K562 (cell line): Measurements from ENCODE around the gene SCRG1. TPM values are rescaled to one million over a fixed set of nuclear protein-coding genes. Genes with fewer than 3 reads are reported as not detected.

Experiments
- AFF1 ChIP-seq, 2 experiments: fragments of 450-650 bp; IDR thresholded peaks; 2 replicates each; pipeline ENCODE4 v1.6.1; 2018; ENCODE audit warnings: mild to moderate bottlenecking in 2 of 2, low read depth in 1 of 2; ENCODE audit not compliant: partially characterized antibody in 2 of 2
- AFF4 ChIP-seq: sonication (generic); formaldehyde crosslinking; IDR thresholded peaks from 2 replicates; pipeline ENCODE4 v1.8.0; 2023; ENCODE audit warnings: mild to moderate bottlenecking, missing genetic modification reagents
- CCNT2 ChIP-seq: IDR thresholded peaks from 2 replicates; pipeline ENCODE4 v1.6.1; 2011; ENCODE audit warnings: borderline replicate concordance, low read depth, mild to moderate bottlenecking, moderate library complexity, mixed read lengths, low read length; ENCODE audit not compliant: insufficient read length; ENCODE audit errors: extremely low read depth
- EP300 ChIP-seq: IDR thresholded peaks from 2 replicates; pipeline ENCODE4 v1.6.1; 2012; ENCODE audit warnings: low read length, improper control_type of control experiment
- LCOR ChIP-seq: sonication (generic); formaldehyde crosslinking; IDR thresholded peaks from 2 replicates; pipeline ENCODE4 v1.8.0; 2022; ENCODE audit warnings: mild to moderate bottlenecking, missing genetic modification reagents
- MAZ ChIP-seq, 2 experiments: fragments of 450-650 bp in 1 of 2; sonication (generic) in 1 of 2; formaldehyde crosslinking; IDR thresholded peaks in 1 of 2; conservative IDR thresholded peaks in 1 of 2; 2 replicates each; pipeline versions ENCODE4 v1.4.0 to v1.5.0; 2020; ENCODE audit warnings: mild to moderate bottlenecking in 1 of 2, missing genetic modification reagents in 1 of 2
- MLLT1 ChIP-seq, 2 experiments: fragments of 450-650 bp; IDR thresholded peaks; 2 replicates each; pipeline ENCODE4 v1.6.1; 2016
- MTA3 ChIP-seq: fragments of 450-650 bp; formaldehyde crosslinking; IDR thresholded peaks from 2 replicates; pipeline ENCODE4 v1.6.1; 2017; ENCODE audit warnings: mild to moderate bottlenecking, borderline replicate concordance
- NR4A1 ChIP-seq, 2 experiments: fragments of 250-450 bp in 1 of 2; fragments of 450-650 bp in 1 of 2; sonication (Bioruptor Pico) in 1 of 2; IDR thresholded peaks; 2 replicates each; pipeline versions ENCODE4 v1.4.0 to v1.6.1; 2016 to 2020; ENCODE audit warnings: mild to moderate bottlenecking in 2 of 2, missing compliant biosample characterization in 1 of 2, missing genetic modification characterization in 1 of 2, moderate library complexity in 1 of 2
- RAD21 ChIP-seq, 2 experiments: fragments of 250-450 bp in 1 of 2; fragments of 450-650 bp in 1 of 2; sonication (Bioruptor Pico) in 1 of 2; formaldehyde crosslinking in 1 of 2; IDR thresholded peaks in 1 of 2; conservative IDR thresholded peaks in 1 of 2; 2 replicates each; pipeline versions ENCODE4 v1.4.0 to v1.8.0; 2020 to 2022; ENCODE audit warnings: mild to moderate bottlenecking in 2 of 2, moderate library complexity in 1 of 2
- SNAPC5 ChIP-seq: fragments of 250-450 bp; sonication (Bioruptor Pico); IDR thresholded peaks from 2 replicates; pipeline ENCODE4 v1.8.0; 2021; ENCODE audit warnings: moderate library complexity, mild to moderate bottlenecking, inconsistent platforms
- TAF7 ChIP-seq: fragments of 450-650 bp; IDR thresholded peaks from 2 replicates; pipeline ENCODE4 v1.6.1; 2016; ENCODE audit warnings: missing genetic modification characterization, missing compliant biosample characterization
- ZBTB7A ChIP-seq: IDR thresholded peaks from 2 replicates; pipeline ENCODE4 v1.6.1; 2011; ENCODE audit warnings: low read depth, mild to moderate bottlenecking, low read length, moderate library complexity, borderline replicate concordance; ENCODE audit not compliant: control insufficient read depth
- ZNF24 ChIP-seq: fragments of 450-650 bp; IDR thresholded peaks from 2 replicates; pipeline ENCODE4 v1.6.1; 2016
- ZNF766 ChIP-seq: fragments of 200-800 bp; sonication (Bioruptor generic); conservative IDR thresholded peaks from 2 replicates; pipeline ENCODE4 v1.6.1; 2016; ENCODE audit warnings: missing genetic modification characterization, missing compliant biosample characterization
- polyA plus RNA-seq, 8 experiments: library from polyadenylated mRNA; depleted of rRNA in 4 of 8; stranded (reverse) in 5 of 8; unstranded in 3 of 8; fragments of >200 nt; fragmentation: Nextera tagmentation in 2 of 8; fragmentation: Illumina TruSeq in 1 of 8; extraction: Ambion mirVana in 2 of 8; extraction: Trizol in 1 of 8; gene quantifications; 2 replicates each; pipeline versions ENCODE4 v1.2.1 to v1.2.3, GENCODE V29; 2011 to 2014; ENCODE audit warnings: inconsistent platforms in 1 of 8, missing spikeins in 1 of 8
- total RNA-seq, 7 experiments: library from RNA; depleted of rRNA in 6 of 7; stranded (reverse); fragments of >200 nt in 6 of 7; fragmentation: Illumina TruSeq in 2 of 7; extraction: Trizol in 2 of 7; gene quantifications; 2 replicates each; pipeline versions ENCODE4 v1.2.1 to v1.2.3, GENCODE V29; 2011 to 2021; ENCODE audit warnings: low replicate concordance in 1 of 7

SCRG1 gene
- total and polyA plus RNA-seq, 9 of the 15 experiments (the other 6 are each of a cell fraction or from before 2014, with no cell fraction given) = 0.01 TPM; not detected in 7

GRCh38 chr4:173371292-173372192 is 27.4 kb downstream of the SCRG1 start (continued):
- TF ChIP-seq AFF4 (CRISPR knock-in tag) = peak; percentile 51; the same call in 1 of the 2 replicates
- peak in 1 of 2 experiments; percentile 28 for TF ChIP-seq AFF1 (IDR thresholded peaks at IDR 0.05; ENCODE audit: low read depth in 1 of 2, partially characterized antibody in 2 of 2)
- no peak for TF ChIP-seq SNAPC5 (CRISPR knock-in tag)
- no peak for TF ChIP-seq RAD21 (CRISPR knock-in tag; conservative IDR thresholded peaks at IDR 0.05 in 1 of 2, IDR thresholded peaks at IDR 0.05 in 1 of 2)
- TF ChIP-seq EP300 = peak; percentile 14; the same call in 1 of the 2 replicates
- TF ChIP-seq CCNT2 = peak; percentile 11
- TF ChIP-seq LCOR (CRISPR knock-in tag) = 0 out of 2 replicates have a peak, but pooled peaks have one; percentile 27
- 0 out of 2 replicates have a peak, but pooled peaks have one; percentile 4 for TF ChIP-seq ZBTB7A
- 0 out of 2 replicates have a peak, but pooled peaks have one; percentile 9 for TF ChIP-seq ZNF24
- TF ChIP-seq MLLT1 (IDR thresholded peaks at IDR 0.05) = peak in 1 of 2 experiments; percentile 52; a peak in 1 of 4 replicates
- TF ChIP-seq ZNF766 = no peak
- TF ChIP-seq MTA3 = 0 out of 2 replicates have a peak, but pooled peaks have one; percentile 24
- no peak for TF ChIP-seq TAF7 (tag)
- TF ChIP-seq NR4A1 (CRISPR knock-in tag; IDR thresholded peaks at IDR 0.05) = 0 out of 2 replicates have a peak, but pooled peaks have one; percentile 32
- no peak for TF ChIP-seq NR4A1 (tag; IDR thresholded peaks at IDR 0.05)
- peak in 1 of 2 experiments; percentile 39; a peak in 1 of 4 replicates for TF ChIP-seq MAZ (CRISPR knock-in tag; conservative IDR thresholded peaks at IDR 0.05 in 1 of 2, IDR thresholded peaks at IDR 0.05 in 1 of 2)
